ENCODE results near the gene TMTC4.

DNA sequence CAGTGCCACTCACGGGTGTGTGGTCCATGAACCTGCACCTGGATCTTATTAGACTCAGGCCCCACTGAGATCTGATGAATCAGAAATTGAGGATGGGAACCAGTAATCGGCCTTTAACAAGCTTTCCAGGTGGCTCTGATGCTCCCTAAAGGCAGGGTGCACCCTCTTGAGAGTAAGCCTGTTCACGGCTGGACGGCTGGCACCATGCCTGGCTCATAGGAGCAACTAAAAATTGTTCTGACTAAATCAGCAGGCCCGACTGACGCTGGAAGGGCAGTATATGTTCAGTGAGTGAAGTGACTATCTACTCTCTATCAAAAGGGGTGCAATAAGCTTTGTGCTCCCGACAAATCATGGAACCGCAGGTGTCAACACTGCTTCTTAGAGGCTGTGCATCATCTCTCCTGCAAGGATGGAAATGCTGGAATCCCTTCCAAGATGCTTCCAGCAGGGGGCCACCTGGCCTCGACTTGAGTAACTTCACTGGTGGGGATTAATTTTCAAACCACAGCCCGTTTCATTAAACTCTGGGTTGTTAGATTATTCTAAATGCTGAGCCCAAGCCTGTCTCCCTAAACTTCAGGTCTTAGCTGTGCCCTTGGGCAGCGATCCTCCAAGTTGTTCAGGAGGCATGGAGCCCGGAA lies 28.4 kb downstream of the TMTC4 start:
- TF ChIP-seq, protein P1, sequence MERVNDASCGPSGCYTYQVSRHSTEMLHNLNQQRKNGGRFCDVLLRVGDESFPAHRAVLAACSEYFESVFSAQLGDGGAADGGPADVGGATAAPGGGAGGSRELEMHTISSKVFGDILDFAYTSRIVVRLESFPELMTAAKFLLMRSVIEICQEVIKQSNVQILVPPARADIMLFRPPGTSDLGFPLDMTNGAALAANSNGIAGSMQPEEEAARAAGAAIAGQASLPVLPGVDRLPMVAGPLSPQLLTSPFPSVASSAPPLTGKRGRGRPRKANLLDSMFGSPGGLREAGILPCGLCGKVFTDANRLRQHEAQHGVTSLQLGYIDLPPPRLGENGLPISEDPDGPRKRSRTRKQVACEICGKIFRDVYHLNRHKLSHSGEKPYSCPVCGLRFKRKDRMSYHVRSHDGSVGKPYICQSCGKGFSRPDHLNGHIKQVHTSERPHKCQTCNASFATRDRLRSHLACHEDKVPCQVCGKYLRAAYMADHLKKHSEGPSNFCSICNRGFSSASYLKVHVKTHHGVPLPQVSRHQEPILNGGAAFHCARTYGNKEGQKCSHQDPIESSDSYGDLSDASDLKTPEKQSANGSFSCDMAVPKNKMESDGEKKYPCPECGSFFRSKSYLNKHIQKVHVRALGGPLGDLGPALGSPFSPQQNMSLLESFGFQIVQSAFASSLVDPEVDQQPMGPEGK (CRISPR knock-in tag; IDR thresholded peaks at IDR 0.05; ENCODE audit: borderline replicate concordance): no peak
- TF ChIP-seq CSRNP3 (CRISPR knock-in tag; IDR thresholded peaks at IDR 0.05) (no peak), ZFP3 (CRISPR knock-in tag; IDR thresholded peaks at IDR 0.05) (no peak), ESRRG (CRISPR knock-in tag; IDR thresholded peaks at IDR 0.05) (no peak), RARB (CRISPR knock-in tag; IDR thresholded peaks at IDR 0.05) (no peak), BACH2 (CRISPR knock-in tag; IDR thresholded peaks at IDR 0.05; ENCODE audit: borderline replicate concordance) (no peak), ZNF70 (CRISPR knock-in tag; IDR thresholded peaks at IDR 0.05) (no peak), ZFP30 (CRISPR knock-in tag; IDR thresholded peaks at IDR 0.05) (no peak), TCF4 (CRISPR knock-in tag; IDR thresholded peaks at IDR 0.05; ENCODE audit: borderline replicate concordance) (no peak), ZNF8 (CRISPR knock-in tag; IDR thresholded peaks at IDR 0.05) (no peak), GLIS3 (CRISPR knock-in tag; IDR thresholded peaks at IDR 0.05) (no peak), ARNTL (CRISPR knock-in tag; IDR thresholded peaks at IDR 0.05; ENCODE audit: borderline replicate concordance, low read depth) (no peak), SNAI2 (CRISPR knock-in tag; IDR thresholded peaks at IDR 0.05) (no peak)
- TF ChIP-seq, protein P2, sequence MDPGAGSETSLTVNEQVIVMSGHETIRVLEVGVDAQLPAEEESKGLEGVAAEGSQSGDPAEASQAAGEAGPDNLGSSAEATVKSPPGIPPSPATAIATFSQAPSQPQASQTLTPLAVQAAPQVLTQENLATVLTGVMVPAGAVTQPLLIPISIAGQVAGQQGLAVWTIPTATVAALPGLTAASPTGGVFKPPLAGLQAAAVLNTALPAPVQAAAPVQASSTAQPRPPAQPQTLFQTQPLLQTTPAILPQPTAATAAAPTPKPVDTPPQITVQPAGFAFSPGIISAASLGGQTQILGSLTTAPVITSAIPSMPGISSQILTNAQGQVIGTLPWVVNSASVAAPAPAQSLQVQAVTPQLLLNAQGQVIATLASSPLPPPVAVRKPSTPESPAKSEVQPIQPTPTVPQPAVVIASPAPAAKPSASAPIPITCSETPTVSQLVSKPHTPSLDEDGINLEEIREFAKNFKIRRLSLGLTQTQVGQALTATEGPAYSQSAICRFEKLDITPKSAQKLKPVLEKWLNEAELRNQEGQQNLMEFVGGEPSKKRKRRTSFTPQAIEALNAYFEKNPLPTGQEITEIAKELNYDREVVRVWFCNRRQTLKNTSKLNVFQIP (CRISPR knock-in tag; IDR thresholded peaks at IDR 0.05; ENCODE audit: borderline replicate concordance, low read depth): no peak
